ENCODE measurements around the gene CCNH. TPM values are rescaled to one million over a fixed set of nuclear protein-coding genes. Genes with fewer than 3 reads are reported as not detected.

CCNH gene
- total and polyA plus RNA-seq, 2 of the 4 experiments (the other 2 are of a cell fraction), result 37.4 to 100 TPM

DNA sequence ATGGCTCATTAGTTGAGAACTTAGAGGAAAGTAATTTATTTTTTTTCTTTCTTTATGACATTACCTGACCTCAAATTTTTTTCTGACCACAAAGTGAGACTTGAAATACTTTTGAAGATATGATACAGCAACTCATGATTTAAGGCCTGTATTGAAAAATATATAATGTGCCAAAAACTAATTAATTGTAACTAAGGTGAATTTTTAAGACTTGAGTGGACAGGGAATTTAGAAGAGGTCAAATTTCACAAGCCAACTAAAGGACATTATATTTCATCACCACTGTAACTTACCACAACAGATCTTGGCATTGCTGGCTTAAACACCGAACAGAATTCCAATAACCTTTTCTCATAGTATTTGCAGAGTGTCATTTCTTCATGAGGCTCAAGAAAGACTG, 1.8 kb downstream of the CCNH start:
- no peaks in the 10 kb centered on the region for H3K9me3 ChIP-seq (ENCODE audit: control insufficient read depth, insufficient read depth, low read length)
- WGBS, 2 experiments (ENCODE audit: extremely low coverage in 2 of 2, insufficient read length in 1 of 2), result no CpG with 5 or more reads among the region's 1 CpG
- no peaks in the 10 kb centered on the region for H3K4me1 ChIP-seq (ENCODE audit: control insufficient read depth, insufficient read depth, low read length)
- no peak overlapping the region for H2AK5ac ChIP-seq (ENCODE audit: low read depth, low read length)
- H3K27me3 ChIP-seq (ENCODE audit: control insufficient read depth, insufficient read depth, low read length), result no peaks in the 10 kb centered on the region
- ATAC-seq (ENCODE audit: low read depth) (no peak), DNase-seq (peak; percentile 80)
- H3K9me1 ChIP-seq (ENCODE audit: insufficient read depth, low read length), result no peaks in the 10 kb centered on the region
- H4K91ac ChIP-seq (ENCODE audit: insufficient read depth, low read depth, low read length), result no peak overlapping the region
- TF ChIP-seq CEBPB (IDR thresholded peaks at IDR 0.05; ENCODE audit: low read depth, low read length), result peak; percentile 81
- TF ChIP-seq USF2 (IDR thresholded peaks at IDR 0.05; ENCODE audit: low read depth, low read length), result no peak
- TF ChIP-seq FOS (IDR thresholded peaks at IDR 0.05; ENCODE audit: low read depth, low read length), result no peak
- no peak overlapping the region for H2AK9ac ChIP-seq (replicated peaks; ENCODE audit: low read depth, low read length, poor library complexity)
- peak overlapping the region; percentile 65 for H3K4me2 ChIP-seq (ENCODE audit: low read depth, low read length)
- H2AFZ ChIP-seq (replicated peaks; ENCODE audit: low read length, poor library complexity), result no peak overlapping the region
- no peak overlapping the region for H4K8ac ChIP-seq (ENCODE audit: low read depth in 2 of 2, low read length in 2 of 2)
- peaks cover 15 to 36% of the 10 kb centered on the region in 2 experiments for H3K79me1 ChIP-seq (ENCODE audit: low read depth in 1 of 2, low read length in 2 of 2)
- H3K4ac ChIP-seq (ENCODE audit: low read depth, low read length), result no peak overlapping the region
- no peak overlapping the region for H3K23ac ChIP-seq (ENCODE audit: low read depth, low read length)
- no peak overlapping the region for H3K18ac ChIP-seq (ENCODE audit: low read depth, low read length)
- no peak overlapping the region for H2BK5ac ChIP-seq (ENCODE audit: low read depth, low read length, poor library complexity, severe bottlenecking)
- dilution Hi-C loops (cut with HindIII; ENCODE audit: low sequenced_read_pairs, unreplicated experiment) (no loop called here), intact Hi-C loops (cut with micrococcal nuclease) (loop anchor here (2.0 kb wide), 1 partner anchor 16 kb away; no protein-coding TSS in a partner anchor), in situ Hi-C loops (cut with MboI; ENCODE audit: low sequenced_read_pairs) (loop anchor here (25.0 kb wide), 1 partner anchor 499 kb away; no protein-coding TSS in a partner anchor)
- peaks cover 5% of the 10 kb centered on the region; the same call in 1 of the 2 replicates for H4K20me1 ChIP-seq (ENCODE audit: insufficient read depth, low read length)
- H3K36me3 ChIP-seq (ENCODE audit: control insufficient read depth, insufficient read depth, low read length), result peaks cover 3% of the 10 kb centered on the region
- H2BK15ac ChIP-seq (ENCODE audit: low read depth, low read length), result no peak overlapping the region
- no peak overlapping the region for H2BK120ac ChIP-seq (ENCODE audit: low read depth, low read length)
- no peak overlapping the region for H3K14ac ChIP-seq (replicated peaks; ENCODE audit: low read depth, low read length)
- no peak overlapping the region for H2BK20ac ChIP-seq (ENCODE audit: low read depth, low read length)
- no peak overlapping the region for H4K5ac ChIP-seq (ENCODE audit: low read depth, low read length)
- H3K9ac ChIP-seq (ENCODE audit: low read depth, low read length), result no peak overlapping the region
- no TSS peak for BruUV-seq (replicated peaks)
- no peak overlapping the region for H3K56ac ChIP-seq (ENCODE audit: extremely low read depth, insufficient read depth, low read length)
- H3K4me3 ChIP-seq (ENCODE audit: insufficient read depth, low read depth, low read length), result no peak overlapping the region
- POLR2A ChIA-PET (ENCODE audit: unreplicated experiment), result no interaction called here
- no peak overlapping the region for H3K27ac ChIP-seq (ENCODE audit: insufficient read depth, low read length)
- CTCF ChIA-PET, result interaction anchor here (1.4 kb wide), 1 partner anchor 11 kb away, joined by 5 read pairs; no protein-coding TSS in a partner anchor

All from IMR-90 (cell line).